H1 (cell line): ENCODE measurements around the gene NUP133. TPM values are rescaled to one million over a fixed set of nuclear protein-coding genes. Genes with fewer than 3 reads are reported as not detected.

Source experiments
- EGR1 ChIP-seq: IDR thresholded peaks from 2 replicates; pipeline ENCODE4 v1.6.1; 2011; ENCODE audit warnings: low read depth, low read length, borderline replicate concordance
- EZH2 ChIP-seq: fragments of 200-600 bp; sonication (generic); IDR thresholded peaks from 2 replicates; pipeline ENCODE4 v1.7.1; 2012; ENCODE audit warnings: low read depth, mild to moderate bottlenecking, moderate library complexity, low read length, inconsistent platforms; ENCODE audit not compliant: severe bottlenecking
- FOSL1 ChIP-seq: IDR thresholded peaks from 2 replicates; pipeline ENCODE4 v1.6.1; 2011; ENCODE audit warnings: mild to moderate bottlenecking, low read depth, low read length, moderate library complexity; ENCODE audit not compliant: insufficient read depth
- KDM4A ChIP-seq: IDR thresholded peaks from one replicate; pipeline ENCODE4 v1.7.1; 2012; ENCODE audit warnings: low read depth, mild to moderate bottlenecking, moderate library complexity, low read length, inconsistent platforms; ENCODE audit not compliant: severe bottlenecking
- SUZ12 ChIP-seq: fragments of 200-600 bp; sonication (generic); IDR thresholded peaks from 2 replicates; pipeline ENCODE4 v1.6.1; 2012; ENCODE audit warnings: mild to moderate bottlenecking, inconsistent platforms, low read length, moderate library complexity, mixed read lengths
- polyA plus RNA-seq, 7 experiments: library from polyadenylated mRNA; depleted of rRNA in 3 of 7; stranded (reverse) in 5 of 7; unstranded in 2 of 7; fragments of >200 nt in 5 of 7; fragments of 200-250 nt in 2 of 7; gene quantifications; 1 replicate in 5 of 7; 2 replicates in 1 of 7; 4 replicates in 1 of 7; pipeline versions ENCODE4 v1.2.1 to v1.2.3, GENCODE V29; 2011 to 2013; ENCODE audit warnings: missing spikeins in 2 of 7, mixed read lengths in 2 of 7
- total RNA-seq: library from RNA; stranded (reverse); fragmentation: NEBNext Ultra II Directional; extraction: Animal tissue kit (Norgen Biotek cat#: 25700); gene quantifications from 2 replicates; pipeline ENCODE4 v1.2.1, GENCODE V29; 2021
- TF ChIP-seq, protein P1 (sequence below): fragments of 300-600 bp; sonication (generic); IDR thresholded peaks from 2 replicates; pipeline ENCODE4 v1.7.1; 2012; ENCODE audit warnings: low read length, moderate library complexity, mild to moderate bottlenecking, inconsistent platforms; ENCODE audit not compliant: insufficient replicate concordance
- TF ChIP-seq, protein P2 (sequence below): IDR thresholded peaks from 2 replicates; pipeline ENCODE4 v1.6.1; 2012; ENCODE audit warnings: inconsistent platforms
- TF ChIP-seq, protein P3 (sequence below), 3 experiments: IDR thresholded peaks; 1 replicate in 2 of 3; 2 replicates in 1 of 3; pipeline versions ENCODE4 v1.5.1 to v1.6.1; 2011; ENCODE audit warnings: low read length in 3 of 3, mild to moderate bottlenecking in 3 of 3, inconsistent platforms in 2 of 3, low read depth in 1 of 3, moderate library complexity in 1 of 3; ENCODE audit not compliant: insufficient read depth in 1 of 3; ENCODE audit errors: control extremely low read depth in 1 of 3

NUP133 gene
- total and polyA plus RNA-seq, 2 of the 8 experiments (the other 6 are each of a cell fraction or from before 2014, with no cell fraction given) = 20.6 to 72.1 TPM

DNA sequence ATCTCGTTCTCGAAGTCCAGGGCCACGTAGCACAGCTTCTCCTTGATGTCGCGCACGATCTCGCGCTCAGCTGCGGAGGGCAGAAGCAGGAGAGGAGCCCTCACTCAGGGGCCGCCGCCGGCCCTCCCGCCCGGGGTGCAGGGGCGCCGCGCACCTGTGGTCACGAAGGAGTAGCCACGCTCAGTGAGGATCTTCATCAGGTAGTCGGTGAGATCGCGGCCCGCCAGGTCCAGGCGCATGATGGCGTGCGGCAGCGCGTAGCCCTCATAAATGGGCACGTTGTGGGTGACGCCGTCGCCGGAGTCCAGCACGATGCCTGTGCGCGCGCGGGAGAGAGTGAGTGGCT is 76.1 kb downstream of the NUP133 start (continued):
- TF ChIP-seq, protein P1, sequence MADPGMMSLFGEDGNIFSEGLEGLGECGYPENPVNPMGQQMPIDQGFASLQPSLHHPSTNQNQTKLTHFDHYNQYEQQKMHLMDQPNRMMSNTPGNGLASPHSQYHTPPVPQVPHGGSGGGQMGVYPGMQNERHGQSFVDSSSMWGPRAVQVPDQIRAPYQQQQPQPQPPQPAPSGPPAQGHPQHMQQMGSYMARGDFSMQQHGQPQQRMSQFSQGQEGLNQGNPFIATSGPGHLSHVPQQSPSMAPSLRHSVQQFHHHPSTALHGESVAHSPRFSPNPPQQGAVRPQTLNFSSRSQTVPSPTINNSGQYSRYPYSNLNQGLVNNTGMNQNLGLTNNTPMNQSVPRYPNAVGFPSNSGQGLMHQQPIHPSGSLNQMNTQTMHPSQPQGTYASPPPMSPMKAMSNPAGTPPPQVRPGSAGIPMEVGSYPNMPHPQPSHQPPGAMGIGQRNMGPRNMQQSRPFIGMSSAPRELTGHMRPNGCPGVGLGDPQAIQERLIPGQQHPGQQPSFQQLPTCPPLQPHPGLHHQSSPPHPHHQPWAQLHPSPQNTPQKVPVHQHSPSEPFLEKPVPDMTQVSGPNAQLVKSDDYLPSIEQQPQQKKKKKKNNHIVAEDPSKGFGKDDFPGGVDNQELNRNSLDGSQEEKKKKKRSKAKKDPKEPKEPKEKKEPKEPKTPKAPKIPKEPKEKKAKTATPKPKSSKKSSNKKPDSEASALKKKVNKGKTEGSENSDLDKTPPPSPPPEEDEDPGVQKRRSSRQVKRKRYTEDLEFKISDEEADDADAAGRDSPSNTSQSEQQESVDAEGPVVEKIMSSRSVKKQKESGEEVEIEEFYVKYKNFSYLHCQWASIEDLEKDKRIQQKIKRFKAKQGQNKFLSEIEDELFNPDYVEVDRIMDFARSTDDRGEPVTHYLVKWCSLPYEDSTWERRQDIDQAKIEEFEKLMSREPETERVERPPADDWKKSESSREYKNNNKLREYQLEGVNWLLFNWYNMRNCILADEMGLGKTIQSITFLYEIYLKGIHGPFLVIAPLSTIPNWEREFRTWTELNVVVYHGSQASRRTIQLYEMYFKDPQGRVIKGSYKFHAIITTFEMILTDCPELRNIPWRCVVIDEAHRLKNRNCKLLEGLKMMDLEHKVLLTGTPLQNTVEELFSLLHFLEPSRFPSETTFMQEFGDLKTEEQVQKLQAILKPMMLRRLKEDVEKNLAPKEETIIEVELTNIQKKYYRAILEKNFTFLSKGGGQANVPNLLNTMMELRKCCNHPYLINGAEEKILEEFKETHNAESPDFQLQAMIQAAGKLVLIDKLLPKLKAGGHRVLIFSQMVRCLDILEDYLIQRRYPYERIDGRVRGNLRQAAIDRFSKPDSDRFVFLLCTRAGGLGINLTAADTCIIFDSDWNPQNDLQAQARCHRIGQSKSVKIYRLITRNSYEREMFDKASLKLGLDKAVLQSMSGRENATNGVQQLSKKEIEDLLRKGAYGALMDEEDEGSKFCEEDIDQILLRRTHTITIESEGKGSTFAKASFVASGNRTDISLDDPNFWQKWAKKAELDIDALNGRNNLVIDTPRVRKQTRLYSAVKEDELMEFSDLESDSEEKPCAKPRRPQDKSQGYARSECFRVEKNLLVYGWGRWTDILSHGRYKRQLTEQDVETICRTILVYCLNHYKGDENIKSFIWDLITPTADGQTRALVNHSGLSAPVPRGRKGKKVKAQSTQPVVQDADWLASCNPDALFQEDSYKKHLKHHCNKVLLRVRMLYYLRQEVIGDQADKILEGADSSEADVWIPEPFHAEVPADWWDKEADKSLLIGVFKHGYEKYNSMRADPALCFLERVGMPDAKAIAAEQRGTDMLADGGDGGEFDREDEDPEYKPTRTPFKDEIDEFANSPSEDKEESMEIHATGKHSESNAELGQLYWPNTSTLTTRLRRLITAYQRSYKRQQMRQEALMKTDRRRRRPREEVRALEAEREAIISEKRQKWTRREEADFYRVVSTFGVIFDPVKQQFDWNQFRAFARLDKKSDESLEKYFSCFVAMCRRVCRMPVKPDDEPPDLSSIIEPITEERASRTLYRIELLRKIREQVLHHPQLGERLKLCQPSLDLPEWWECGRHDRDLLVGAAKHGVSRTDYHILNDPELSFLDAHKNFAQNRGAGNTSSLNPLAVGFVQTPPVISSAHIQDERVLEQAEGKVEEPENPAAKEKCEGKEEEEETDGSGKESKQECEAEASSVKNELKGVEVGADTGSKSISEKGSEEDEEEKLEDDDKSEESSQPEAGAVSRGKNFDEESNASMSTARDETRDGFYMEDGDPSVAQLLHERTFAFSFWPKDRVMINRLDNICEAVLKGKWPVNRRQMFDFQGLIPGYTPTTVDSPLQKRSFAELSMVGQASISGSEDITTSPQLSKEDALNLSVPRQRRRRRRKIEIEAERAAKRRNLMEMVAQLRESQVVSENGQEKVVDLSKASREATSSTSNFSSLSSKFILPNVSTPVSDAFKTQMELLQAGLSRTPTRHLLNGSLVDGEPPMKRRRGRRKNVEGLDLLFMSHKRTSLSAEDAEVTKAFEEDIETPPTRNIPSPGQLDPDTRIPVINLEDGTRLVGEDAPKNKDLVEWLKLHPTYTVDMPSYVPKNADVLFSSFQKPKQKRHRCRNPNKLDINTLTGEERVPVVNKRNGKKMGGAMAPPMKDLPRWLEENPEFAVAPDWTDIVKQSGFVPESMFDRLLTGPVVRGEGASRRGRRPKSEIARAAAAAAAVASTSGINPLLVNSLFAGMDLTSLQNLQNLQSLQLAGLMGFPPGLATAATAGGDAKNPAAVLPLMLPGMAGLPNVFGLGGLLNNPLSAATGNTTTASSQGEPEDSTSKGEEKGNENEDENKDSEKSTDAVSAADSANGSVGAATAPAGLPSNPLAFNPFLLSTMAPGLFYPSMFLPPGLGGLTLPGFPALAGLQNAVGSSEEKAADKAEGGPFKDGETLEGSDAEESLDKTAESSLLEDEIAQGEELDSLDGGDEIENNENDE = no peak
- TF ChIP-seq EZH2 (peak; percentile 61), FOSL1 (no peak), EGR1 (no peak), KDM4A (peak; percentile 30), SUZ12 (0 out of 2 replicates have a peak, but pooled peaks have one; percentile 2)
- TF ChIP-seq, protein P2, sequence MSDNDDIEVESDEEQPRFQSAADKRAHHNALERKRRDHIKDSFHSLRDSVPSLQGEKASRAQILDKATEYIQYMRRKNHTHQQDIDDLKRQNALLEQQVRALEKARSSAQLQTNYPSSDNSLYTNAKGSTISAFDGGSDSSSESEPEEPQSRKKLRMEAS = peak; percentile 90
- TF ChIP-seq, protein P3, sequence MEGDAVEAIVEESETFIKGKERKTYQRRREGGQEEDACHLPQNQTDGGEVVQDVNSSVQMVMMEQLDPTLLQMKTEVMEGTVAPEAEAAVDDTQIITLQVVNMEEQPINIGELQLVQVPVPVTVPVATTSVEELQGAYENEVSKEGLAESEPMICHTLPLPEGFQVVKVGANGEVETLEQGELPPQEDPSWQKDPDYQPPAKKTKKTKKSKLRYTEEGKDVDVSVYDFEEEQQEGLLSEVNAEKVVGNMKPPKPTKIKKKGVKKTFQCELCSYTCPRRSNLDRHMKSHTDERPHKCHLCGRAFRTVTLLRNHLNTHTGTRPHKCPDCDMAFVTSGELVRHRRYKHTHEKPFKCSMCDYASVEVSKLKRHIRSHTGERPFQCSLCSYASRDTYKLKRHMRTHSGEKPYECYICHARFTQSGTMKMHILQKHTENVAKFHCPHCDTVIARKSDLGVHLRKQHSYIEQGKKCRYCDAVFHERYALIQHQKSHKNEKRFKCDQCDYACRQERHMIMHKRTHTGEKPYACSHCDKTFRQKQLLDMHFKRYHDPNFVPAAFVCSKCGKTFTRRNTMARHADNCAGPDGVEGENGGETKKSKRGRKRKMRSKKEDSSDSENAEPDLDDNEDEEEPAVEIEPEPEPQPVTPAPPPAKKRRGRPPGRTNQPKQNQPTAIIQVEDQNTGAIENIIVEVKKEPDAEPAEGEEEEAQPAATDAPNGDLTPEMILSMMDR (IDR thresholded peaks at IDR 0.05; ENCODE audit: control extremely low read depth in 1 of 3, insufficient read depth in 1 of 3, low read depth in 1 of 3, low read length in 3 of 3) = no peak
- TF ChIP-seq, all 59 proteins: peak for 5
